ENCODE data around the gene TLCD5.

Gene TLCD5

DNA sequence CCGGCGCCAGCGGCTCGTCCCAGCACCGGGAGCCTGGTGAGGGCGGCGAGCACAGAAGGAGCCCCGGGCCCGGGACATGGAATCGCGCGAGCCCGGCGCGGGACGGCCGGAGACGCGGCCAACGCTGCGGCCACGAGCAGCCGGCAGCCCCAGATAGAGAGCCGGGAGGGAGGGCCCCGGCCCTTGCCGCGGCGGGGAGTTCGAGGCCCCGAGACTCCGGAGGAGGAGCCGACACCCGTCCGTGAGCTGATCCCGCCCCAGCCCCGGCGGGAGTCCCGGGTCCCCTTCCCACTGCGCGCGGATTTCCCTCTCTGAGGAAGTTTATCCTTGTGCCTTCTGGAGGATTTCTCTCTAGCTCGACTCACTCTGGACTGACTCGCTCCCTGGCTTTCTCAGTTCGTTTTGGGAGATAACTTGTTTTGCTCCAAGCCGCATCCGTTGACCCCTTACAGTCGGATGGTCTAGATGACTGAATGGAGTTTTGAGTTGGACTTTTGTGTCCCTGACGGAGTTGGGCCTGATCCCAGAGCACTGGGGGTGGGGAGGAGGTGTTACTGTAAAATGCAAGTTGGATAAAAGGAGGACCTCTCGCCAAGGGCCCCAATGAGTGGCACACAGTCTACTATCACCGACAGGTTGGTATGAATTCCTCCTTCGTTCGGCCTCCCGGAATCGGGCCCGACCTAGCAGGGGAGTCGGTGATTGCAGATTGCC, 11.7 kb downstream of the TLCD5 start (continued):
- TF ChIP-seq, protein P1, sequence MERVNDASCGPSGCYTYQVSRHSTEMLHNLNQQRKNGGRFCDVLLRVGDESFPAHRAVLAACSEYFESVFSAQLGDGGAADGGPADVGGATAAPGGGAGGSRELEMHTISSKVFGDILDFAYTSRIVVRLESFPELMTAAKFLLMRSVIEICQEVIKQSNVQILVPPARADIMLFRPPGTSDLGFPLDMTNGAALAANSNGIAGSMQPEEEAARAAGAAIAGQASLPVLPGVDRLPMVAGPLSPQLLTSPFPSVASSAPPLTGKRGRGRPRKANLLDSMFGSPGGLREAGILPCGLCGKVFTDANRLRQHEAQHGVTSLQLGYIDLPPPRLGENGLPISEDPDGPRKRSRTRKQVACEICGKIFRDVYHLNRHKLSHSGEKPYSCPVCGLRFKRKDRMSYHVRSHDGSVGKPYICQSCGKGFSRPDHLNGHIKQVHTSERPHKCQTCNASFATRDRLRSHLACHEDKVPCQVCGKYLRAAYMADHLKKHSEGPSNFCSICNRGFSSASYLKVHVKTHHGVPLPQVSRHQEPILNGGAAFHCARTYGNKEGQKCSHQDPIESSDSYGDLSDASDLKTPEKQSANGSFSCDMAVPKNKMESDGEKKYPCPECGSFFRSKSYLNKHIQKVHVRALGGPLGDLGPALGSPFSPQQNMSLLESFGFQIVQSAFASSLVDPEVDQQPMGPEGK (tag by site-specific recombination; IDR thresholded peaks at IDR 0.05): 0 out of 2 replicates have a peak, but pooled peaks have one; percentile 23
- TF ChIP-seq, protein P2, sequence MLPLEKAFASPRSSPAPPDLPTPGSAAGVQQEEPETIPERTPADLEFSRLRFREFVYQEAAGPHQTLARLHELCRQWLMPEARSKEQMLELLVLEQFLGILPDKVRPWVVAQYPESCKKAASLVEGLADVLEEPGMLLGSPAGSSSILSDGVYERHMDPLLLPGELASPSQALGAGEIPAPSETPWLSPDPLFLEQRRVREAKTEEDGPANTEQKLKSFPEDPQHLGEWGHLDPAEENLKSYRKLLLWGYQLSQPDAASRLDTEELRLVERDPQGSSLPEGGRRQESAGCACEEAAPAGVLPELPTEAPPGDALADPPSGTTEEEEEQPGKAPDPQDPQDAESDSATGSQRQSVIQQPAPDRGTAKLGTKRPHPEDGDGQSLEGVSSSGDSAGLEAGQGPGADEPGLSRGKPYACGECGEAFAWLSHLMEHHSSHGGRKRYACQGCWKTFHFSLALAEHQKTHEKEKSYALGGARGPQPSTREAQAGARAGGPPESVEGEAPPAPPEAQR (tag by site-specific recombination; IDR thresholded peaks at IDR 0.05): no peak
- TF ChIP-seq, protein P3, sequence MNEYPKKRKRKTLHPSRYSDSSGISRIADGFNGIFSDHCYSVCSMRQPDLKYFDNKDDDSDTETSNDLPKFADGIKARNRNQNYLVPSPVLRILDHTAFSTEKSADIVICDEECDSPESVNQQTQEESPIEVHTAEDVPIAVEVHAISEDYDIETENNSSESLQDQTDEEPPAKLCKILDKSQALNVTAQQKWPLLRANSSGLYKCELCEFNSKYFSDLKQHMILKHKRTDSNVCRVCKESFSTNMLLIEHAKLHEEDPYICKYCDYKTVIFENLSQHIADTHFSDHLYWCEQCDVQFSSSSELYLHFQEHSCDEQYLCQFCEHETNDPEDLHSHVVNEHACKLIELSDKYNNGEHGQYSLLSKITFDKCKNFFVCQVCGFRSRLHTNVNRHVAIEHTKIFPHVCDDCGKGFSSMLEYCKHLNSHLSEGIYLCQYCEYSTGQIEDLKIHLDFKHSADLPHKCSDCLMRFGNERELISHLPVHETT (tag by site-specific recombination; IDR thresholded peaks at IDR 0.05): no peak
- TF ChIP-seq ZNF175 (tag by site-specific recombination; IDR thresholded peaks at IDR 0.05) (no peak), ZBTB21 (tag by site-specific recombination; IDR thresholded peaks at IDR 0.05) (no peak), ZBTB20 (tag by site-specific recombination; IDR thresholded peaks at IDR 0.05) (peak; percentile 89; the same call in 1 of the 2 replicates)
- TF ChIP-seq, protein P4, sequence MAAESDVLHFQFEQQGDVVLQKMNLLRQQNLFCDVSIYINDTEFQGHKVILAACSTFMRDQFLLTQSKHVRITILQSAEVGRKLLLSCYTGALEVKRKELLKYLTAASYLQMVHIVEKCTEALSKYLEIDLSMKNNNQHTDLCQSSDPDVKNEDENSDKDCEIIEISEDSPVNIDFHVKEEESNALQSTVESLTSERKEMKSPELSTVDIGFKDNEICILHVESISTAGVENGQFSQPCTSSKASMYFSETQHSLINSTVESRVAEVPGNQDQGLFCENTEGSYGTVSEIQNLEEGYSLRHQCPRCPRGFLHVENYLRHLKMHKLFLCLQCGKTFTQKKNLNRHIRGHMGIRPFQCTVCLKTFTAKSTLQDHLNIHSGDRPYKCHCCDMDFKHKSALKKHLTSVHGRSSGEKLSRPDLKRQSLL (tag by site-specific recombination; IDR thresholded peaks at IDR 0.05): no peak
- TF ChIP-seq, protein P5, sequence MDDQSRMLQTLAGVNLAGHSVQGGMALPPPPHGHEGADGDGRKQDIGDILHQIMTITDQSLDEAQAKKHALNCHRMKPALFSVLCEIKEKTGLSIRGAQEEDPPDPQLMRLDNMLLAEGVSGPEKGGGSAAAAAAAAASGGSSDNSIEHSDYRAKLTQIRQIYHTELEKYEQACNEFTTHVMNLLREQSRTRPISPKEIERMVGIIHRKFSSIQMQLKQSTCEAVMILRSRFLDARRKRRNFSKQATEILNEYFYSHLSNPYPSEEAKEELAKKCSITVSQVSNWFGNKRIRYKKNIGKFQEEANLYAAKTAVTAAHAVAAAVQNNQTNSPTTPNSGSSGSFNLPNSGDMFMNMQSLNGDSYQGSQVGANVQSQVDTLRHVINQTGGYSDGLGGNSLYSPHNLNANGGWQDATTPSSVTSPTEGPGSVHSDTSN (CRISPR knock-in tag; IDR thresholded peaks at IDR 0.05): no peak

DNA sequence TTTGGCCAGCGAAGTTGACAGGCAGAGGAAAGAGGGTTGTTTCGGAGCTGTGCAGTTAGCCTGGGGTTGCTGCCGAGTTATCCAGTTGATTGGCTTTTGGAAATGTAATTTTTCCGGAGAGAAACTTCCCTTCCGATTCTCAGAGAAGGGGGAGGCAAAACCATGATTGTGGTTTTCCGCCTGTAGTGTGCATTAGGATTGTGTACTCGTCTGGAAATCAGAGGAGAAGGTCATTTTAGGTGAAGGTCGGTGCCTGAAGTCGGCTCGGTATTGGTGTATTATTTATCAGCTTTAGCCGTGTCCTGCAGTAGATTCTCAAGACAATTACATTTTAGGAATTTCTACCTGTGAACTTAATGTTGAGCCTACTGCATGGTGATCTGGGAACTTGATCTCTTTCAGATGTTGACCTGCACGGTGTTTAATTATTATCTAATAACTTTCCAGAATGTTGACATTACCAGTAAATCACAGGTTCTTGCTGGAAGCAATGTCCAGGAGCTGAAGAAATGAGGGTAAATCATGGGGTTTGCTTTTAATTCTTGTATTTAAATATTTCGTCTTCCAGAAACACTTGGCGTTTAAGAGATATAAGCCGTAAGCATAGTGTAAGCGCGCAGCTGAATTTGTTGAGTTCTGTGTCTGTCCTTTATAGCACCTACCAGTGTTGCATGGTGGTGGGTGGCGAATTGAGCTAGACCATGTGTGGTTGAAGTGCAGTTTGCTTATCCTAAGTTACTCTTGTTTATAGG, 12.4 kb downstream of the TLCD5 start:
- no peaks in the 10 kb centered on the region for H3K4me1 ChIP-seq (ENCODE audit: control insufficient read depth, insufficient read depth, low read length)
- H3K9me3 ChIP-seq (ENCODE audit: control insufficient read depth, insufficient read depth, low read depth, low read length): no peaks in the 10 kb centered on the region
- POLR2A ChIA-PET: interaction anchor here (0.6 to 1.8 kb wide), 7 partner anchors 13 to 159 kb away, joined by 3 to 5 read pairs (median 4); partner anchors contain the start of gene TLCD5
- TF ChIP-seq, protein P6, sequence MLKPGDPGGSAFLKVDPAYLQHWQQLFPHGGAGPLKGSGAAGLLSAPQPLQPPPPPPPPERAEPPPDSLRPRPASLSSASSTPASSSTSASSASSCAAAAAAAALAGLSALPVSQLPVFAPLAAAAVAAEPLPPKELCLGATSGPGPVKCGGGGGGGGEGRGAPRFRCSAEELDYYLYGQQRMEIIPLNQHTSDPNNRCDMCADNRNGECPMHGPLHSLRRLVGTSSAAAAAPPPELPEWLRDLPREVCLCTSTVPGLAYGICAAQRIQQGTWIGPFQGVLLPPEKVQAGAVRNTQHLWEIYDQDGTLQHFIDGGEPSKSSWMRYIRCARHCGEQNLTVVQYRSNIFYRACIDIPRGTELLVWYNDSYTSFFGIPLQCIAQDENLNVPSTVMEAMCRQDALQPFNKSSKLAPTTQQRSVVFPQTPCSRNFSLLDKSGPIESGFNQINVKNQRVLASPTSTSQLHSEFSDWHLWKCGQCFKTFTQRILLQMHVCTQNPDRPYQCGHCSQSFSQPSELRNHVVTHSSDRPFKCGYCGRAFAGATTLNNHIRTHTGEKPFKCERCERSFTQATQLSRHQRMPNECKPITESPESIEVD (tag by site-specific recombination; IDR thresholded peaks at IDR 0.05): peak; percentile 67
- TF ChIP-seq, protein P7, sequence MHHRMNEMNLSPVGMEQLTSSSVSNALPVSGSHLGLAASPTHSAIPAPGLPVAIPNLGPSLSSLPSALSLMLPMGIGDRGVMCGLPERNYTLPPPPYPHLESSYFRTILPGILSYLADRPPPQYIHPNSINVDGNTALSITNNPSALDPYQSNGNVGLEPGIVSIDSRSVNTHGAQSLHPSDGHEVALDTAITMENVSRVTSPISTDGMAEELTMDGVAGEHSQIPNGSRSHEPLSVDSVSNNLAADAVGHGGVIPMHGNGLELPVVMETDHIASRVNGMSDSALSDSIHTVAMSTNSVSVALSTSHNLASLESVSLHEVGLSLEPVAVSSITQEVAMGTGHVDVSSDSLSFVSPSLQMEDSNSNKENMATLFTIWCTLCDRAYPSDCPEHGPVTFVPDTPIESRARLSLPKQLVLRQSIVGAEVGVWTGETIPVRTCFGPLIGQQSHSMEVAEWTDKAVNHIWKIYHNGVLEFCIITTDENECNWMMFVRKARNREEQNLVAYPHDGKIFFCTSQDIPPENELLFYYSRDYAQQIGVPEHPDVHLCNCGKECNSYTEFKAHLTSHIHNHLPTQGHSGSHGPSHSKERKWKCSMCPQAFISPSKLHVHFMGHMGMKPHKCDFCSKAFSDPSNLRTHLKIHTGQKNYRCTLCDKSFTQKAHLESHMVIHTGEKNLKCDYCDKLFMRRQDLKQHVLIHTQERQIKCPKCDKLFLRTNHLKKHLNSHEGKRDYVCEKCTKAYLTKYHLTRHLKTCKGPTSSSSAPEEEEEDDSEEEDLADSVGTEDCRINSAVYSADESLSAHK (tag by site-specific recombination; IDR thresholded peaks at IDR 0.05): peak; percentile 12; the same call in 1 of the 2 replicates
- TF ChIP-seq, protein P8, sequence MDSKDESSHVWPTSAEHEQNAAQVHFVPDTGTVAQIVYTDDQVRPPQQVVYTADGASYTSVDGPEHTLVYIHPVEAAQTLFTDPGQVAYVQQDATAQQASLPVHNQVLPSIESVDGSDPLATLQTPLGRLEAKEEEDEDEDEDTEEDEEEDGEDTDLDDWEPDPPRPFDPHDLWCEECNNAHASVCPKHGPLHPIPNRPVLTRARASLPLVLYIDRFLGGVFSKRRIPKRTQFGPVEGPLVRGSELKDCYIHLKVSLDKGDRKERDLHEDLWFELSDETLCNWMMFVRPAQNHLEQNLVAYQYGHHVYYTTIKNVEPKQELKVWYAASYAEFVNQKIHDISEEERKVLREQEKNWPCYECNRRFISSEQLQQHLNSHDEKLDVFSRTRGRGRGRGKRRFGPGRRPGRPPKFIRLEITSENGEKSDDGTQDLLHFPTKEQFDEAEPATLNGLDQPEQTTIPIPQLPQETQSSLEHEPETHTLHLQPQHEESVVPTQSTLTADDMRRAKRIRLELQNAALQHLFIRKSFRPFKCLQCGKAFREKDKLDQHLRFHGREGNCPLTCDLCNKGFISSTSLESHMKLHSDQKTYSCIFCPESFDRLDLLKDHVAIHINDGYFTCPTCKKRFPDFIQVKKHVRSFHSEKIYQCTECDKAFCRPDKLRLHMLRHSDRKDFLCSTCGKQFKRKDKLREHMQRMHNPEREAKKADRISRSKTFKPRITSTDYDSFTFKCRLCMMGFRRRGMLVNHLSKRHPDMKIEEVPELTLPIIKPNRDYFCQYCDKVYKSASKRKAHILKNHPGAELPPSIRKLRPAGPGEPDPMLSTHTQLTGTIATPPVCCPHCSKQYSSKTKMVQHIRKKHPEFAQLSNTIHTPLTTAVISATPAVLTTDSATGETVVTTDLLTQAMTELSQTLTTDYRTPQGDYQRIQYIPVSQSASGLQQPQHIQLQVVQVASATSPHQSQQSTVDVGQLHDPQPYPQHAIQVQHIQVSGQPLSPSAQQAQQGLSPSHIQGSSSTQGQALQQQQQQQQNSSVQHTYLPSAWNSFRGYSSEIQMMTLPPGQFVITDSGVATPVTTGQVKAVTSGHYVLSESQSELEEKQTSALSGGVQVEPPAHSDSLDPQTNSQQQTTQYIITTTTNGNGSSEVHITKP (tag by site-specific recombination; IDR thresholded peaks at IDR 0.05): peak; percentile 65; the same call in 1 of the 2 replicates
- peak; percentile 67; the same call in 1 of the 2 replicates for TF ChIP-seq ZNF600 (tag by site-specific recombination; IDR thresholded peaks at IDR 0.05)
- TF ChIP-seq KLF7 (tag by site-specific recombination; IDR thresholded peaks at IDR 0.05; ENCODE audit: borderline replicate concordance): no peak
- TF ChIP-seq ZBTB17 (tag by site-specific recombination; IDR thresholded peaks at IDR 0.05): peak; percentile 25
- TF ChIP-seq ZNF211 (tag by site-specific recombination; IDR thresholded peaks at IDR 0.05; ENCODE audit: low read depth): no peak
- peak overlapping the region; percentile 84 for H3K4me3 ChIP-seq (ENCODE audit: low read depth, low read length)
- H3K27ac ChIP-seq (ENCODE audit: extremely low read depth, low read depth, low read length): peak overlapping the region; percentile 94
- CTCF ChIA-PET: interaction anchor here (0.7 to 1.5 kb wide), 4 partner anchors 48 to 173 kb away, joined by 4 to 7 read pairs (median 5); no protein-coding TSS in a partner anchor
- no peaks in the 10 kb centered on the region for H3K36me3 ChIP-seq (ENCODE audit: control insufficient read depth in 2 of 2, insufficient read depth in 1 of 2, low read length in 2 of 2)

Measured in HEK293 (cell line).